GM18517 (cell line): Measurements from ENCODE around the gene CERS1.

ENCODE experiments used
- ATAC-seq: cut with Tn5 transposase; IDR thresholded peaks from one replicate; pipeline ENCODE4 v1.9.1; 2021; ENCODE audit warnings: mild to moderate bottlenecking, moderate library complexity; ENCODE audit not compliant: unreplicated experiment

CERS1 gene

DNA sequence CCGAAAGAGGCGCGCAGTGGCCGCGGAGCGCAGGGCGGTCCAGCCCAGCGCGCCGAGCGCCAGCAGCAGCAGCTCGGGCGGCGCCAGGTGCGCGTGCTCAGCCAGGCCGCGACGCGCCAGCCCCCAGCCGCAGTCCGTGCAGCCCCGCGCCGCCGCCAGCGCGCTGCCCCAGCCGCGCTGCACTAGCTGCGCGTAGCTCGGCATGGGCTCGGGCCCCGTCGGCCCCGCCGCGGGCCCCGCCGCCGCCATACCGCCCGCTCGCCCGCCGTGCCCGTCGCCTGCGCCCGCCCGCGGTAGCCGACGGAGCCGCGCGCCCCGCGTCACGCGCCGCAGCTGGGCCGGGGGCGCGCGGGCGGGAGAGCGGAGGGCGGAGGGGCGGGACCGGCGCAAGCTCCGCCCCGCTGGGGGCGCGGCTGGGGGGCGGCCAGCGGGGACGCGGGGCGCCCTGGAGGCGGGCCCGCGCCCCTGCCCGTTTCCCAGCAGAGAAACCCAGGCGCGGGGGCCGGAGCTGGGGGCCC lies at the start of gene CERS1:
Gene CERS1, minus strand, starts transcription at position 335 of the 518 bp plus-strand sequence. Its CDS starts 86 bp downstream, at position 249.
- no peak for ATAC-seq

- no peak for ATAC-seq
Observed at GRCh38 chr19:18945297-18945696, 49.3 kb upstream of the CERS1 start.

GRCh38 chr19:18943465-18943864 lies 47.5 kb upstream of the CERS1 start:
- no peak for ATAC-seq

DNA sequence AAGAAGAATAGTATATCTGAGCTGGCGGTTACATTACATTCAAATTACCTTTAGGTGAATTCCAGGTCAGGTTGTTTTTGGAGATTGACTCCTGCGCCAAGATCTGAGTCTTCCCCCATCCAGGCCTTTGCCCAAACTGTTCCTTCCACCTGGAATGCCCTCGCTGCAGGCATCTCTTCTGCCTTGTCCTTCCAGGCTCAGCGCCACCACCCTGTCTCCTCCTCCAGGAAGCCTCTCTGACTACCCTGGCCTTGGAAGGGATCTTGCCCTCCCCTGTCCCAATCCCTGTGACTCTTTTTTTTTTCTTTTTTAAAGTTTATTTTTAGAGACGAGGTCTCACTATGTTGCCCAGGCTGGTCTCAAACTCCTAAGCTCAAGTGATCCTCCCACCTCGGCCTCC lies 46.7 kb upstream of the CERS1 start:
- no peak for ATAC-seq

DNA sequence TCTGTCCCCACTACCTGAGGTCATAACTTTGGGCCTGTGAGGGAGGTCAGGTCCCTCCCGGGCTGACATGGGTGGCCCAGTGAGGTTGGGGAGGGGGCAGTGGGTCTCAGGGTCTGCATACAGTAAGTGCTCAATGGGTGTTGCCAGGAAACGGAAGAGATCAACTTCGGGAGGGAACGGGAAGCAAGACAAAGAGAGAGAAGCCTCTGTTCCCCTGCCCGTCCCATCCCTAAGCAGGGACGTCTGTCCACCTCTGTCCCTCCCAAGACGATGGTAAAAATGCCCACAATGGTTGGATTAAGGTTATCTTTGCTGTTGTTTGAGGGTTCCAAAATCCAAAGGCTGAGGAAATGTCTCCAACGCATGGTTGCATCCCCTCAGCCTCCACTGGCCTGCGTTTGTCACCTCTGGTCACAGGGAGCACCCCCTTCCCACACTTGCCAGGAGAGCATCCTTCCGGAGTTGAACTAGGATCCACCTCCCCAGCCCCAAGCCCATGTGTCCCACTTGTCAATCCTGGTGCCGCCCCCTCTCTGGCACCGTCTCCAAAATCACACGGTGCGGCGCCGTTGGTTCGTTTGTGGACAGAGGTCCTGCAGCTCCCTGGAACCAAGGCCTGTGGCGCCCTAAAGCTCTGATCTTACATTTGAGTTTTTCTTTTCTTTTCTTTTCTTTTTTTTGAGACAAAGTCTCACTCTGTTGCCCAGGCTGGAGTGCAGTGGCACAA lies 45.8 kb upstream of the CERS1 start:
- ATAC-seq = no peak

DNA sequence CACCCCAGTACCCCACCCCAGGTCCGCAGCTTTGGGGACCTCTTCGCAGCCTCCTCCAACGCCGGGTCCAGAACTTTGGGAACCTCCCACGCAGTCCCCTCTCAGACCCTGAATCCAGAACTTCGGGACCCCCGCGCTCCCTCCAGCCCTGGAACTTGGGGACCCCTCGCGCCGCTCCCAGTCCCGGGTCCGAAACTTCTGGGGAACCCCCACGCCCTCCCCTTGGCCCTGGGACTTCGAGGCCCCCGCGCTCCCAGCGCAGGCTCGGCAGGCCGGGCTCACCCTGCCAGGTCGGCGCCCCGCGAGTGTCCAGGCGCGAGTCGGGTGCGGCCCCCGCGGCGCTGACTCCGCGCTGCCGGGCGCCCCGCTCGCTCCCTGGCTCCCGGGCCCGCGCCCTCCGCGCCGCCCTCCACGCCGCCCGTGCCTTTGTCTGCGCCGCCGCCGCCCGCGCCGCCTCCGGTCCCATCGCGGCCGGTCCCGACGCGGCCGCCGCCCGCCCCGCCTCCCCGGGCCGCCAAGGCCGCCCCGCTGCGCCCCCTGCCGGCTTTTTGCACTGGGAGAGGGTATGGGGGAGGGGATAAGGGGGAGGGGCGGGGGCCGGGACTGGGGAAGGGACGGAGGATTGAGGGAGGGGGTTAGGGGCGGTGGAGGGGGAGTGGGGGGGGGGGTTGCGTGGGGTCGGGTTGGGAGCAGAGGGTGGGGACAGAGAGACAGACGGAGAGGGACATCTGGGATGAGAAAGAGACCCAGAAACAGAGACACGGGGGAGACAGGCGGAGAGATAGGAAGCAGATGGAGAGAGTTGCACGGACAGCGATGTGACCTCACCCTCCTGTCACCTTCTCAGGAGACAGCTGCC lies 45.0 kb upstream of the CERS1 start, which contains the start of gene HOMER3:
Gene HOMER3, minus strand, starts transcription at position 449 of the 859 bp plus-strand sequence. CDS start 2,235 bp downstream, outside the sequence.
- no peak for ATAC-seq

- ATAC-seq = no peak
Observed at GRCh38 chr19:18939922-18940768, 44.2 kb upstream of the CERS1 start.

- ATAC-seq = no peak
Observed at GRCh38 chr19:18939163-18939562, 43.2 kb upstream of the CERS1 start.

GRCh38 chr19:18933297-18933696 lies 37.3 kb upstream of the CERS1 start:
- no peak for ATAC-seq

- ATAC-seq = no peak
Observed at GRCh38 chr19:18932216-18932841, 36.4 kb upstream of the CERS1 start.

DNA sequence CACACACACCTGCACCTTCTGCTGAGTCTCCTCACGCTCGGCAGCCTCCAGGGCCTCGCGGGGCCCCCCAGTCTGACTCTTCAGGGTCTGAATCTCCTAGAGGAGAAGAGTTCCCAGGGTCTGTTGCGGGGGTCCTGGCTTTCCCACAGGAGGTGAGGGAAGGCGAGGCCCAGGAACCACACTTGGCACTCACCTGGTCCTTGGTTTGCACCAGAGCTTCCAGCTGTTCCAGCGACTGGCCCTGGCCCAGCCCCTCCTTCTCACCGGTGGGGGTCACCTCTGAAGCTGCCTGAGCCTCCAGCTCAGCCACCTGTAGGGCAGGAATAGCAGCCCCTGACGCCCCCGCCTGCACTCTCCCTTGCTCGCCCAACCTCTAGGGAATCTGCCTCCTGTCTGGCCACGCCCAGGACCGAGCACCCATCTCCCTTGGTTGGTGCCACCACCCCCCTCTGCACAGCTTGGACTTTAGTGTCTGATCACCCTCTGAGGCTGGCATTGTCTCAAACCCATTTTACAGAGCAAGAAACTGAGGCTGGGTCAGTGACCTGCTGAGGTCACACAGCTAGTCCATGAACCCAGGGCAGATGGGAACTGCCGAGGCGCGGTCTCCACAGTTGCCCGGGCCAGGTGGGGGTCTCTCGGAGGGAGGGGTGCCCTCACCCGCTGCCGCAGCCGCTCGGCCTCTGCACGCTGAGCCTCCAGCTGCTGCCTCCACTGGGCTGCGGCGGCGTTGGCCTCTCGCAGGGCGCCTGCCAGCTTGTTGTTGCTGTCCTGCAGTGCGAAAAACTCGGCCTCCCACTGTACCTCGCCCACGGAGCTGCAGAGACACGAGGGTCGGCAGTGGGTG lies 35.6 kb upstream of the CERS1 start:
- no peak for ATAC-seq

GRCh38 chr19:18929311-18929710 lies 33.4 kb upstream of the CERS1 start:
- ATAC-seq = no peak

GRCh38 chr19:18928018-18928805 lies 32.3 kb upstream of the CERS1 start:
- ATAC-seq = no peak

- no peak for ATAC-seq
Observed at GRCh38 chr19:18924684-18925213, 28.8 kb upstream of the CERS1 start.

DNA sequence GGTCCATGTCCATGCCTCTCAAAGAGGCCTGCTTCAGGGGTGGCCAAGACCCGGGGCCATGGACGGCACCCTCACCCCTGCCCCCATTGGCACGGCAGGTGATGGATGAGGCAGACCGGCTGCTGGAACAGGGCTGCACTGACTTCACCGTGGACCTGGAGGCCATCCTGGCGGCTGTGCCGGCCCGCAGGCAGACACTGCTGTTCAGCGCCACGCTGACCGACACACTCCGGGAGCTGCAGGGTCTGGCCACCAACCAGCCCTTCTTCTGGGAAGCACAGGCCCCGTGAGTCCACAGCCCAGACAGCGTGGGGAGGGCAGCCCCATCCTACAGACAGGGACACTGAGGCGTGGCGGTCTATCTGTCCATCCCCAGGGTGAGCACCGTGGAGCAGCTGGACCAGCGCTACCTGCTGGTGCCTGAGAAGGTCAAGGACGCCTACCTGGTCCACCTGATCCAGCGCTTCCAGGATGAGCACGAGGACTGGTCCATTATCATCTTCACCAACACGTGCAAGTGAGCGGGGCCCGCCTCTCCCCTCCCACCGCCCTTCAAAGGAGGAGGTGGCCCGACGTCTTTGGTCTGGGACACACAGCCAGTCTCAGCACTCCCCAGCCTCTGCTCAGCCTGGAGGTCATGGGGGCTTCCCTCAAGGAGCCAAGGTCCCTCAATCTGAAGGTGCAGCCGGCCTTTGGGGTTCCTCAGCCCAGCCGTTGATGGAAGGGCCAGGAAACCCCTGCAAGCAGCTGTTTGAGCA lies 26.4 kb upstream of the CERS1 start:
- no peak for ATAC-seq

DNA sequence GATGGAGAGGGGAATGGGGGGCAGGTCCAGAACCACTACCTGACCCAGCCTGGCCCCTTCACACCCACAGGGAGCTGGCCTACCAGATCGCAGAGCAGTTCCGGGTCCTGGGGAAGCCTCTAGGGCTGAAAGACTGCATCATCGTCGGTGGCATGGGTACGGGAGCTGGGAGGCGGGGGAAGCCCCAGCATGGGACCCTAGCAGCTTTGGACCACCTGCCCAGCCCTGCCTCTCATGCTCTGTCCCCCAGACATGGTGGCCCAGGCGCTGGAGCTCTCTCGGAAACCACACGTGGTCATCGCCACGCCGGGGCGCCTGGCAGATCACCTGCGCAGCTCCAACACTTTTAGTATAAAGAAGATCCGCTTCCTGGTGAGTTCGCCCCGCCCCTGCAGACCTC lies 25.6 kb upstream of the CERS1 start:
- ATAC-seq = no peak

GRCh38 chr19:18920400-18920799 lies 24.4 kb upstream of the CERS1 start:
- no peak for ATAC-seq

DNA sequence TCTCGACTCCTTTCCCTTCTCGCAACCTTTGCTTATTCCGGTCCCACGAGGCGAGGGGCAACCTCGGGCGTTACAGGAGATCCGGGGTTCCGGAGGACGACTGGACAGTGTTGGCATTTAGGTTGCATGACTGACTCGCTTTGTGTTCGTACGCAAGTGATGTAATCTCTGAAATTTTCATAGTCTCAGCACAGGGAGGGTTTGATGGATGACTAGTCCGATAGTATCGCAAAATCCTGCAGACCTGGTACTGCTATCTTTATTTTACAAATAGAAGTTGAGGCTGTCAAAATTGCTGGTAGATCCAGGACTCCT lies 23.9 kb upstream of the CERS1 start:
- no peak for ATAC-seq
